ENCODE measurements around the gene GNL3. TPM values are rescaled to one million over a fixed set of nuclear protein-coding genes. Genes with fewer than 3 reads are reported as not detected.

GNL3 gene
- total RNA-seq, 1 experiment from 2014 or later: 205 TPM

- ChIA-PET POLR2A (no interaction called here), CTCF (no interaction called here)
- H3K4me3 ChIP-seq (replicated peaks in 1 of 2; ENCODE audit: low read depth in 1 of 2, low read length in 2 of 2): no peak overlapping the region
These were observed 2.4 kb downstream of the GNL3 start for GRCh38 chr3:52688266-52688665.

More at GRCh38 chr3:52688266-52688665, 2.4 kb downstream of the GNL3 start:
- Histone ChIP-seq H3K4me1 (ENCODE audit: control insufficient read depth in 1 of 2, insufficient read depth in 2 of 2, low read length in 2 of 2) (peaks cover 5 to 17% of the 10 kb centered on the region in 2 experiments; a peak in 3 of 4 replicates), H3K36me3 (ENCODE audit: control insufficient read depth in 1 of 2, insufficient read depth in 2 of 2, low read length in 2 of 2) (peaks cover 57 to 70% of the 10 kb centered on the region in 2 experiments), H3K27me3 (ENCODE audit: insufficient read depth, low read length) (no peaks in the 10 kb centered on the region), H2AFZ (ENCODE audit: low read depth, low read length, poor library complexity, severe bottlenecking) (no peak overlapping the region), H3K79me2 (ENCODE audit: insufficient read depth, low read length) (peaks cover 94% of the 10 kb centered on the region), H4K20me1 (ENCODE audit: insufficient read depth) (peaks cover 16% of the 10 kb centered on the region; the same call in 1 of the 2 replicates), H3K9ac (ENCODE audit: low read length) (no peak overlapping the region), H3K27ac (ENCODE audit: low read depth, low read length) (no peak overlapping the region), H3K9me2 (ENCODE audit: insufficient read depth) (no peaks in the 10 kb centered on the region), H3K9me3 (ENCODE audit: control insufficient read depth in 1 of 2, insufficient read depth in 1 of 2, low read depth in 1 of 2, low read length in 2 of 2) (no peaks in the 10 kb centered on the region), H3K4me2 (ENCODE audit: low read length) (no peak overlapping the region)
- no TSS peak for BruUV-seq (replicated peaks)
- RAD21 ChIA-PET (ENCODE audit: low non-redundant PET in 1 of 2, low total read pairs in 2 of 2, uncharacterized antibody in 2 of 2, unreplicated experiment in 2 of 2): interaction anchor here in 1 of 2 experiments (0.6 kb wide), 1 partner anchor 1121 kb away, joined by 3 read pairs; no protein-coding TSS in a partner anchor
- intact Hi-C loops (cut with micrococcal nuclease): no loop called here
- ATAC-seq (no peak), DNase-seq (ENCODE audit: low read depth, low spot score) (no peak)
- no peak for TF ChIP-seq YY1 (IDR thresholded peaks at IDR 0.05; ENCODE audit: extremely low read depth, insufficient replicate concordance, low read depth, low read length)
- no peak for TF ChIP-seq TCF7L2 (IDR thresholded peaks at IDR 0.05; ENCODE audit: borderline replicate concordance, extremely low read depth, insufficient read depth, insufficient read length)
- no peak for TF ChIP-seq REST (IDR thresholded peaks at IDR 0.05; ENCODE audit: low read depth)

Measured in HCT116 (cell line).